Activated naive CD4-positive, alpha-beta T cell (primary cell): ENCODE data around the gene PPAN.

ENCODE experiments used
- DNase-seq, 4 experiments: peaks; one replicate each; lab custom pipeline; 2025; lab: John Stamatoyannopoulos, UW

PPAN gene

DNA sequence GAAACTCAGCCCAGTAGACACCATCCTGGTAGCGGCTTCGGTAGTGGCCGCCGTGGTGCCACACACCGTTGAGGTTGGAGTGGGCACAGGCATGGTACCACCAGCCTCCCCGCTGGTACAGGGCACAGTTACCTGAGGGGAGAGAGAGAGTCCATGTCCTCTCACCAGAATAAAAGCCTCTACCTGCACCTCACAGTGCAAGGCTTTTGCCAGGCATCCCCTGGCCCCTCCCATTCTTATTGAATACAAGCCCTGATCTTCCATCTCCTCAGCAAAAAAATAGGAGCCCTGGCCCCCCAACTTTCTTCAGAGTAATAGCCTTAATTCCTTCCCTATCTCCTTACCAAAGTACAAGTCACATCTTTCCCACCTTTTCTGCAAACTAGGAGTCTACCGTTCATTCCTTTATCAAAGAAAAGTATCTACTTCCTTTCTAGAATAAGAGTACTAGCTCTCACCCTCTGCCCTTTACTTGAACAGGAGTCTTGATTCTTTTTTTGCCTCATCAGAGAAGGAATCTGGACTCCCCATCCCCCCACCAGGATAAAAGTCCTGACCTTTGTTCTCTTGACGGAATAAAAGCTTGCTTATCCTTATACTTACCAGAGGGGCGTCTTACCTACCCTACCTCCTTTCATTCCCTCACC, 13.4 kb upstream of the PPAN start:
- DNase-seq, result no peak

DNA sequence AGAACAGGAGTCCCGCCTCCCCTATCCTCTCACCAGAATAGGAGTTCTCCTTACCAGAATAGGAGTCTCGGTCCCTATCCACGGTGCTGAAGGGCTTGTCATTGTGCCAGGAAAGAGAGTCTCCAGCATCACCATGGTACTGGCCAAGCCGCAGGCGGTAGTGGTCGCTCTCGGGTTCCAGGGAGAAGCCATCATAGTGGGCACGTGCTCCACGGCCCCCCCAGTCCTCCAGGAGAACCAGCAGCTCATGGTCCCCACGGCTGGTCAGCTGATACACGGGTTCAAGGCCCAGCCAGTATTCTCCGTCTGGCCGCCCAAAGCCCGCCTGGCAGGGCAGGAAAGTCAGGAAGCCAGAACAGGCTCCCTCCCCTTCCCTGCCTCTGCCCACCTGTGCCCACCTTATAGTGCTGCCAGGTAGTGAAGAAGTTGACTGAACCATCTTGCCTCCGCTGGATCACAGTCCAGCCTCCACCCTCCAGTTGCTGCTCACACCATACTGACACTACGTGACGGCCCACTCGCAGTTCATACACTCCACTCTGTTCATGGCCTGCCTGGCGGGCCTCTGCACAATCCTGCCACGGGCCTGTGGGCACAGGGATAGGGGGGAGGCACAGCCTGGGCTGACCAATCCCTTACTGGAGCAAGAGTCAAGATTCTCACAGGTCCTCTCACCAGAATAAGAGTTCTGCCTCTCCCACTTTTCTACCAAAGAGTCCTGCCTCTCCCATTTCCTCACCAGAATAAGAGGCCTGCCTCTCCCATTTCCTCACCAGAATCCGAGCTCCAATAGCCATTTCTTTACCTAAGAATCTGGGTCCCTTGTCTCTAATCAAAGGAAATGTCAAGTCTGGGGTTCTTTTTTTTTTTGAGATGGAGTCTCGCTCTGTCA, 12.6 kb upstream of the PPAN start:
- DNase-seq, result no peak

DNA sequence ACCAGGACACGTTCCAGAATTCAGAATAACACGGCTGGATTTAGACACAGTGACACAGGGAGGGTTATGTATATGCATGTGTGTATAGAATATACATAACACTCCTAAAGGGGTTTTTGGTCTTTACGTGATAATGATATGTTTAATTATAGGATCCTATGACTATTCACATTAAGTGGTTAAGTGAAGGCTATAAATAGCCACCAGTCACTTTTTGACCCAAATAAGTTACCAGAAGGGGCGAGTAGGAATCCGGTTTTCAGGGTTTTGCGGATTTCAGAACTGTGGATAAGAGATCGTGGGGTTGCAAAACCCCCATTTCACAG, 10.6 kb upstream of the PPAN start:
- DNase-seq, result no peak

DNA sequence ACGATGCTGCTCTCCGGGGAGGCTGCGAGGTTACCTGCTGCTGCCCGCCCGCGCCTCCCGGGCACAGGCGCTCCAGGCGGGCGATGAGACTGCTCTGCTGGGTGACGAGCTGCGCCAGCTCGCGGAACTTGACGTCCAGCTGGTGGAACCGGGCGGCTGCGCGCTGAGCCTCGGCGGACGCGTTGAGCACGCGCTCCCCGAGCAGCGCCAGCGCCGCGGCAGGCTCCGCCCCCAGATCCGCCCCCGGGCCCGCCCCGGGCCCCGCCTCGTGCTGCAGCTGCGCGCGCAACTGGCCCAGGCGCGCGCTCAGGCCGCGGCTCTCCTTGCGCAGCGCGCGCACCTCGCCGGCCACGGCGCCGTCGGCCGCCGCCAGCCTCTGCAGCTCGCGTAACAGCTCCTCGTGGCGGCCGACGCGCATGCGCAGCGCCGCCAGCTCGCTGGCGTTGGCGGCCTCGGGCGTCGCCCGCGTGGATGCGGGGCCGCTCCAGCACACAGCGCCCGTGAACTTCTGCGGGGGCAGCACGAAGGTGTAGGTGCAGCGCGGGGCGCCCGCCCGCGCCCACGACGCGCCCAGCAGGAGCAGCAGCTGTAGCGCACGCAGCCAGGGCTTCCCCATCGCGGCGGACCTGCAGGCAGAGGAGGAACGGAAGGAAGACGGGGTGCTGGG, 10.1 kb upstream of the PPAN start:
- DNase-seq, result peak; percentile 61 to 89 (median 81)

DNA sequence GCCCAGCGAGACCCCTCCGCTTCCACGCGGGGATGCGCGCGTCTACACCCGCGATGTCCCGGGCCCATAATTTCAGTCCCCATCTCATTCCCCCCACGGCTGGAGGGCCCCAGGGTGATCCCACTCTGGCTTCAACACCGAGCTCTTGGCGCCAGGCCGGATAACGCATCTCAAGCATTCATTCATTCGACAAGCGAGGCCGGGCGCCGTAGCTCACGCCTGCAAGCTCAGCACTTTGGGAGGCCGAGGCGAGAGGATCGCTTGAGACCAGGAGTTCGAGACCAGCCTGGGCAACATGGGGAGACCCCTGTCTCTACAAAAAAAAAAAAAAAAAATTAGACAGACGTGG, 9.6 kb upstream of the PPAN start:
- DNase-seq, result no peak

DNA sequence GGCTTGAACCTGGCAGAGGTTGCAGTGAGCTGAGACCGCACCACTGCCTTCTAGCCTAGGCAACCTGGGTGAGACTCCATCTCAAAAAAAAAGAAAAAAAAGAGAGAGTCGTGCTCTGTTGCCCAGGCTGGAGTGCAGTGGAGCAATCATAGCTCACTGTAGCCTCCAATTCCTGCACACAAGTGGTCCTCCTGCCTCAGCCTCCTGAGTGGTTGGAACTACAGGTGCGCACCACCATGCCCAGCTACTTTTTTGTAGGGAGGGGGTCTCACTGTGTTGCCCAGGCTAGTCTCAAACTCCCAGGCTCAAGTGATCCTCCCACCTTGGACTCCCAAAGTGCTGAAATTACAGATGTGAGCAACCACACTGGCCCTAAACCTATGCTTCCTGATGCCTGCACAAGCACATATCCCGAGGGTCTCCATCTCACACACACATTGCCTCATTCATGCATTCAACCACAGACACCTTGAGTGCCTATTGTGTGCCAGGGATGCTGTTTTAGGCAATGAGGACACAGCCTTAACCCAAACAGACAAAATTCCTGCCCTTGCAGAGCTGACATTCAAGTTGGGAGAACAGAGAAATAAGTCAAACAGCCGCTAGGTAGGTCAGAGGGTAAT, 5.9 kb upstream of the PPAN start:
- DNase-seq, result no peak

DNA sequence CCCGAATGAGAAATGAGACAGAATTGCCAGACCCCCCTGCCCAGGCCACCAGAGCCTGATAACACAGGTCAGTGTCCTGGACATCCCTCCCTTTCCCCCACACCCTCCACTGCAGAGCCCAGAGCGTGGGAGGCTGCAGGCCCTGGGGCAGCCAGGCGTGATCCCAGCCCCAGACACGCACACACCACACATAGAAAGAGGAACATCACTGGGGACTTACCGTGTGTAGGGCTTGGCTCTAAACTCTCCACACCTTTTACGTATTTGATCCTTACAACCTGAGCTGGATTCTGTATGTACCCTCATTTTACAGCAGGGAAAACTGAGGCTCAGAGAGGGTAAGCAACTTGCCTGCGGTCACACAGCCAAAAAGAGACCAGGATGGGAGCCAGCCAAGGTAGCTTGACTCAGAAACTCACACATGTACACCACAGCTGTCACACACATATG, 3.4 kb upstream of the PPAN start:
- DNase-seq, result no peak

DNA sequence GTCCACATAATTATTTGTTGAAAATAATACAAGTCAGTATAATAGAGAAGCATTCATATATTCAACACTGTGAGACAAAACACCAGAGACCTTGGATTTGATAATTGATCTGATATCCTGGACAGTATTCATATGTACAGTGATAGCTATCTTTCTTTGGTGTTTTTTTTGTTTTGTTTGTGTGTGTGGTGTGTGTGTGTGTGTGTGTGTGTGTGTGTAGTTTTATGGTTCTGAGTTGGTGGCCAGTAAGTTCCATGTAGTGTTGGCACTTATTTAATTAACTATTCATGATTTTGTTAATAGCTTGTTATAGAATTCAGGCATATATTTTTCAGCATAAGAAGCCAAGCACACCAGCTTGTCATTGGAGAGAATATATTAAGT, 2.0 kb upstream of the PPAN start:
- no peak for DNase-seq

DNA sequence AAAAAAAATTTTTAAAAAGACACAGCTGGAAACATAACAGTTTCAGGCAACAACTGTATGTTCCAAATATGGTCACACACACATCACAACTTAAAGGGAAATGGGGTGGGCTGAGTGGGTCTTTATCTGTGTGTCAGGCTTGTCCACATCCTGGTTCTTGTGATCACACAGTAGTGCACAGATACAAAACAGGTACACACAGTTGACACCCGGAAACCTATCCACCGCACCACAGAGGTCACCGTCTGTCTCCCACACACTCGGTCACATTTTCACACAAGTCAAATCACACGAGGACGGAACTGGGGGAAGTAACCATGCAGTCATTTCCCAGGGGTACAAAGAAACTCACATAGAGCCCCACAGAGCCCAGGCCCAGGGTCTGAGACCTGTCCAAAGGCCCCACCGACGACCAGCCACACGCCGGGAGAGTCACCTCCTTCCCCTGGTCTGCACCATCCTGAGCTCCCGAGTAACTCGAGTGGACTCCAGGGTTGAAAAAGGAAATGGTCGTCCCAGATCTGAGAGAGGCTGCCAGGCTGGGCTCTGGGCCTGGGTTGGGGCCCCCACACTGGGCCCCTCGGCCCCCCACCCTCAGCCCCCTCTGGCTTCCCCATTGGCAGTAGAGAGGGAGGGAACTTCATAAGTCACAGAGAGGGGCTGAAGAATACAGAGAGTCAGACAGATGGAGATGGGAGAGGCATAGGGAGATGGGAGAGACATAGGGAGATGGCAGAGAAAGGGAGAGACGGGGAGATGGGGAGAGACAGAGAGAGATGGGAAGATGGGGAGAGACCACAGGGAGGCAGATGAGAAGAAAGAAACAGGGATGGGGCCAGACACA, 1.3 kb upstream of the PPAN start:
- DNase-seq, result peak in 3 of 4 experiments; percentile 28 to 51 (median 49)

DNA sequence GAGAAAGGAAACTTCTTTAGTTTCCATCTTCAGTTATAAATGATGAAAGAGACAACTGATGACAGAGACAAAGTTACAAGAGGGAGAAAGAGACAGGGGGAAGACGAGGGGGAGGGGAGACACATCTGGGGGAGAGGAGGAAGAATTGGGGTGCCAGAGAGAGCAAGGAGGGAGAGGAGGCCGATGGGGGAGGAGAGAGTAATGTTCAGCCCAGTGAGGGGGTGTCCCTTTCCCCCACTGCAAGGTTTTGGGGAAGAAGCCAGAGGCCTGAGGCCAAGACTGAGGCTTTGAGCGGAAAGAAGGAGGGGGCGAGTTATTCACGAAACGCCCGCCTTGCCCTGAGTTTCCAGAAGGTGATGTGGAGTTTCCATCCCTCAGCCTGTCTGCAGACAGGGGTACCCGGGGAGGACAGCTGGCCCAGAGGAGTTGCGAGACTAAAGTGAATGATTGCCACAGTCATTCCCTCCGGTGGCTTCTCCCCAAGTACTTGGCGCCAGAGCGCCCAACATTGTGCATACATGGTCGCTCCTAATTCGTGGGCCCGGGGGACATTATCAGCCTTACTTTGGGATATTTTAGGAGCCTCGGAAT, 558 bp upstream of the PPAN start:
- peak in 1 of 4 experiments; percentile 81 for DNase-seq

DNA sequence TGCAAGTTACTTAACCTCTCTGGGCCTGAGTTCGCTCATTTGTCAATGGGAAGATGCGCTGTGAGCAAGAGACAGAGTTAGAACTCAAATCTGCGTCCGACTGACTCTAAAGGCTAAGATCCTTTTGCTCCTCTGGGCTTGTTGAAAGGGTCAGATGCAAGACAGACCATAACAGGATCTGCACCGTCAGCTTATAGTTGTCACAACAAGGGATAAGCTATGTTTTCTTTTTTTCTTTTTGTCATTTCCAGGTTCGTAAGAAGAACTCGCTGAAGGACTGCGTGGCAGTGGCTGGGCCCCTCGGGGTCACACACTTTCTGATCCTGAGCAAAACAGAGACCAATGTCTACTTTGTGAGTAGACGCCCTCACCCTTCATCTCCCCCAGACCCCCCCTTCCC, 1.1 kb downstream of the PPAN start:
- DNase-seq, result no peak

DNA sequence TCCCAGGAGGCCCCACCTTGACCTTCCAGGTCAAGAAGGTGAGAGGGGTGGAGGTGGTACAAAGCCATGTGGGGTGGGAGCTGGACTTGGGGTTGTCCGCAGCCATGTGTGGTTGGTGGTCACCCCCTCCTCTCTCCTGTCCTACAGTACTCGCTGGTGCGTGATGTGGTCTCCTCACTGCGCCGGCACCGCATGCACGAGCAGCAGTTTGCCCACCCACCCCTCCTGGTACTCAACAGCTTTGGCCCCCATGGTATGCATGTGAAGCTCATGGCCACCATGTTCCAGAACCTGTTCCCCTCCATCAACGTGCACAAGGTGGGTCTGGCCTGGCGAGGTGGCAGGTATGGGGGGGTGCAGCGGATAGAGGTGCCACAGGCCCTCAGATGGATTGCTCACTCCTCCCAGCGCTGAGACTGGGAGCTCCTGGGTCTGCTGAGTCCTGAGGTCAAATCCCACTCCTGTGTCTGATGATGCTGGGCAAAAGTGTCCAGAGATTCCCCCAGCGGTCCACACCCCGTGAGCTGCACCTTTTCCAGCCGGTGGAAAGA, 1.7 kb downstream of the PPAN start:
- no peak for DNase-seq

DNA sequence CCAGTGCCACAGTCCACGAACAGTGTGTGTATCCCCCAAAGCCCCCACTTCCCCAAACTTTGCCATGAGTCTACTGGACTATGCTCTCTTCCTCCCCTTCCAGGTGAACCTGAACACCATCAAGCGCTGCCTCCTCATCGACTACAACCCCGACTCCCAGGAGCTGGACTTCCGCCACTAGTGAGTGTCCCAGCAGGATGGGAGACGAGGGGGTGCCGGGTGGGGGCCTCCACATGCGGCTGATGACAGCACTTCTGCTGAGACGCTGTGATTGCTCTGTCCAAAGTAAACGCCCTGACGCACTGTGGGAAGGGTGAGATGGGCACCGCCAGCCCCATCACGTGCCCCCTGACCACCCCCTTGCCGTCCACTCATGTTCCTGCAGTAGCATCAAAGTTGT, 3.4 kb downstream of the PPAN start:
- DNase-seq, result no peak

DNA sequence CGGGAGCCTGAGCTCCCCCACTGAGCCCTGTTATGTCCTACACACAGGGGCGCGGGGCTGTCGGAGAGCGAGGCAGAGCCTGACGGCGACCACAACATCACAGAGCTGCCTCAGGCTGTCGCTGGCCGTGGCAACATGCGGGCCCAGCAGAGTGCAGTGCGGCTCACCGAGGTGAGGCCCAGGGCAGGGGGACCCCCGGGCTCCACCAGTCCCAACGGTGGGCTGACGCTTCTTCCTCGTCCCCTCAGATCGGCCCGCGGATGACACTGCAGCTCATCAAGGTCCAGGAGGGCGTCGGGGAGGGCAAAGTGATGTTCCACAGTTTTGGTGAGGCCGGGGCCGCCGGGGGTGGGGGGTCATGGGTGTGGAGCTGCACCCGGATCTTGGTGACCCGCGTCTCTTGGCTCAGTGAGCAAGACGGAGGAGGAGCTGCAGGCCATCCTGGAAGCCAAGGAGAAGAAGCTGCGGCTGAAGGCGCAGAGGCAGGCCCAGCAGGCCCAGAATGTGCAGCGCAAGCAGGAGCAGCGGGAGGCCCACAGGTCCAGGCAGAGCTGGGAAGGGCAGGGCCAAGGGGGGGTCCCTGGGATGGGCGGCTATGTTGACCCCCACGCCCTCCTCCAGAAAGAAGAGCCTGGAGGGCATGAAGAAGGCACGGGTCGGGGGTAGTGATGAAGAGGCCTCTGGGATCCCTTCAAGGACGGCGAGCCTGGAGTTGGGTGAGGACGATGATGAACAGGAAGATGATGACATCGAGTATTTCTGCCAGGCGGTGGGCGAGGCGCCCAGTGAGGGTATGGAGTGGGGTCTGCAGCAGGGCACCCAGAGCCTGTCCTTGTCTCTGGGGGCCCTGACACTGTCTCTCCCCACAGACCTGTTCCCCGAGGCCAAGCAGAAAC, 4.2 kb downstream of the PPAN start:
- DNase-seq, result no peak

DNA sequence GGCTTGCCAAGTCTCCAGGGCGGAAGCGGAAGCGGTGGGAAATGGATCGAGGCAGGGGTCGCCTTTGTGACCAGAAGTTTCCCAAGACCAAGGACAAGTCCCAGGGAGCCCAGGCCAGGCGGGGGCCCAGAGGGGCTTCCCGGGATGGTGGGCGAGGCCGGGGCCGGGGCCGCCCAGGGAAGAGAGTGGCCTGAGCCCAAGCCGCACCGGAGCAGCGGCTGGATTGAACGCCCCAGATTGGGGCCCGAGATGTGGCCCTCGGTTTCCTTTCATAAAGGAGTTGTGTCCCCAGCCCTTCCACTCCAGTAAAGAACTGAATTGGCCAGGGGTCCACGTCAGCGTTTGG, 4.8 kb downstream of the PPAN start:
- no peak for DNase-seq

DNA sequence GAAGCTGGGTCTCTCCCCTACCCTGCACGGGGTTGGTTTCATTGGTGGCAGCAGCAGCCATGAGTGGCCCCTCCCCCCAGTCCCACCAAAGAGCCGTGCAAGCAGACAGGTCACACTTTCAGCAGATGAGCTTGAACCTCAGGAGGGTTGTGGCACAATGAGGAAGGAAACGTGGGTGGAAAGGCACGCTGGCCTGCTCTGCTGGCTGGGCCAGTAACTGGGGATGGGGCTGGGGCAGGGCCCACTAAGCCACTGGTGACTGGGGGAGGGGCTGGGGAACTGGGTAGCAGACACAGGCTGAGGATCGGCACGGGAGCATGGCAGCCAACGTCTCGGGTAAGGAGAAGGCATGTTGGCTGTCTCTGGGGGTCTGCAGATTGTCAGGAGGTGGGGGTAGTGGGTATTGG, 5.2 kb downstream of the PPAN start, which contains the start of gene P2RY11:
P2RY11 (plus strand) TSS at position 289 of the 407 bp plus-strand sequence; CDS start at position 318, 29 bp downstream.
- DNase-seq, result no peak

DNA sequence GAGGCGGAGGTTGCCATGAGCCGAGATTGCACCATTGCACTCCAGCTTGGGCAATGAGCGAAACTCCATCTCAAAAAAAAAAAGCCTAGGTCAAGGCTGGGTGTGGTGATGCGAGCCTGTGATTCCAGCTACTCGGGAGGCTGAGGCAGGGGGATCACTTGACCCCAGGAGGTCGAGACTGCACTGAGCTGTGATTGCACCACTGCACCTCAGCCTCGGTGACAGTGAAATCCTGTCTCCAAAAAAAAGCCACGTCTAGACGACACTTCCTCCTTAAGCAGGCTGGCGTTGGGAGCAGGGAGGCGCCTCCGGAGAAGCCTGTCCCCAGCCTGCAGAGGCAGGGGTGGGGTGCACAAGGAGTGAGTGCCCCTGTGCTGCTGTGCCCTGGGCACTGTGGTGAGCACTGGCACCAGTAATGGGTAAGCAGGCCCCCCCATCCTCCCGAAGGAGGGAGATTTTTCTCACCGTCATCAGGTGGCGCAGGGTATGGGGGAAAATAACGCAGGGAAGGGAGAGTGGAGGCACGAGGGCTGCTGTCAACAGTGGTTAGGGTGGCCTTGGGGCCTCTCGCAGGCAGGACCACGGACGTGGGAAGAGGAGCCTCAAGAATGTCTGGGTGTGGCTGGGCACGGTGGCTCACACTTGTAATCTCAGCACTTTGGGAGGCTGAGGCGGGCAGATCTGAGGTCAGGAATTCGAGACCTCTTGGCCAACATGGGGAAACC, 6.0 kb downstream of the PPAN start:
- no peak for DNase-seq

DNA sequence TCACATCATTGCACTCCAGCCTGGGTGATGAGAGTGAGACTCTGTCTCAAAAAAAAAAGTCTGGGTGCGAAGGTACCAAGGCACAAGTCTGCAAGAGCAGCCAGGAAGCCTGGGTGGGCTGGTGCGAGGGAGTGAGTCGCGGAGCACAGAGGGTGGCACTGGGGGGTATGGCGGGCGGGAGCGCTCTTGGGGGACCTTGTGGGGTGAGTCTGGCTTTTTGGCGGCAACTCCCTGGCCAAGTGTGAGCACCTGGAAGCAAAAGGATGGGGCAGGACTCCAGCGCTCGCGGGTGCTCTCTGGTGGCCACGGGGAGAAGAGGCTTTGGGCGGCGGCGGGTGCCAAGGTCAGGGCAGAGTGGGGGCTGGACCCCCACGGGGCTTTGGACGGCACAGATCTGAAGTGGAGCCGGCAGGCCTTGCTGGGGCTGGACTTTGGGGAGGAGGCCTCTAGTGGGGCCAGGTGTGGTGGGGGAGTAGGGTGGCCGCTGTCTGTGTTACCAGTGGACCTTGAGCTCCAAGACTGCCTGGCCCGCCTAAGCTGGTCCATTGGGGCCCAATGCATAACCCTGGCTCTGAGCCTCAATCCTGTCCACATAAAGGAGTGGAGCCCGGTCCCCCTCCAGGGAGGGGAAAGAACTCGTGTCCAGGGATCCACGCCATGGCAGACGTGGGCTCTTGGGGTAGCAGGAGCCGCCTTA, 6.9 kb downstream of the PPAN start:
- DNase-seq, result peak in 3 of 4 experiments; percentile 46 to 48 (median 47)

DNA sequence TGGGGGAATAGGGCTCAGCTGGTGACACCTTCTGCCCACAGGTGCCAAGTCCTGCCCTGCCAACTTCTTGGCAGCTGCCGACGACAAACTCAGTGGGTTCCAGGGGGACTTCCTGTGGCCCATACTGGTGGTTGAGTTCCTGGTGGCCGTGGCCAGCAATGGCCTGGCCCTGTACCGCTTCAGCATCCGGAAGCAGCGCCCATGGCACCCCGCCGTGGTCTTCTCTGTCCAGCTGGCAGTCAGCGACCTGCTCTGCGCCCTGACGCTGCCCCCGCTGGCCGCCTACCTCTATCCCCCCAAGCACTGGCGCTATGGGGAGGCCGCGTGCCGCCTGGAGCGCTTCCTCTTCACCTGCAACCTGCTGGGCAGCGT, 7.4 kb downstream of the PPAN start:
- DNase-seq, result no peak
